Neural progenitor cell (in vitro differentiated cells): ENCODE results near the gene GAS2L3. TPM values are rescaled to one million over a fixed set of nuclear protein-coding genes. Genes with fewer than 3 reads are reported as not detected.

Experiments
- DNase-seq: peaks from one replicate; pipeline ENCODE4 v3.0.0-alpha.2; 2016; ENCODE audit warnings: low spot score
- H2AFZ ChIP-seq: fragments of 200-600 bp; sonication (generic); replicated peaks from 2 replicates; pipeline ENCODE4 v1.6.1; 2016; ENCODE audit warnings: antibody characterized with exemption
- H3F3A ChIP-seq: fragments of 200-600 bp; sonication (generic); 2 replicates; pipeline ENCODE4 v1.6.1; 2016; ENCODE audit warnings: antibody characterized with exemption, low read depth
- H3K27ac ChIP-seq: fragments of 200-600 bp; sonication (generic); 2 replicates; pipeline ENCODE4 v1.5.1; 2016; ENCODE audit warnings: mild to moderate bottlenecking
- H3K27me3 ChIP-seq: fragments of 200-600 bp; sonication (generic); 2 replicates; pipeline ENCODE4 v1.6.1; 2016; ENCODE audit warnings: mild to moderate bottlenecking, moderate library complexity
- H3K36me3 ChIP-seq: fragments of 200-600 bp; sonication (generic); 2 replicates; pipeline ENCODE4 v1.5.1; 2016
- H3K4me1 ChIP-seq: fragments of 200-600 bp; sonication (generic); 2 replicates; pipeline ENCODE4 v1.6.1; 2016; ENCODE audit warnings: mixed run types
- H3K4me2 ChIP-seq: fragments of 200-600 bp; sonication (generic); 2 replicates; pipeline ENCODE4 v1.6.1; 2016
- H3K4me3 ChIP-seq: fragments of 200-600 bp; sonication (generic); 2 replicates; pipeline ENCODE4 v1.5.1; 2016
- H3K79me2 ChIP-seq: fragments of 200-600 bp; sonication (generic); 2 replicates; pipeline ENCODE4 v1.6.1; 2016; ENCODE audit warnings: low read depth
- H3K9ac ChIP-seq: fragments of 200-600 bp; sonication (generic); 2 replicates; pipeline ENCODE4 v1.6.1; 2016
- H3K9me3 ChIP-seq: fragments of 200-600 bp; sonication (generic); 2 replicates; pipeline ENCODE4 v1.5.1; 2016; ENCODE audit warnings: low read depth
- H4K20me1 ChIP-seq: fragments of 200-600 bp; sonication (generic); 2 replicates; pipeline ENCODE4 v1.6.1; 2016; ENCODE audit warnings: low read depth
- H3K27ac Mint-ChIP-seq: 3 replicates; pipeline ENCODE4 v1.8.0; 2021; ENCODE audit warnings: mixed read lengths
- H3K27me3 Mint-ChIP-seq: 2 replicates; pipeline ENCODE4 v1.8.0; 2022; ENCODE audit warnings: low read depth, mild to moderate bottlenecking, inconsistent platforms, moderate library complexity, mixed read lengths; ENCODE audit not compliant: insufficient read depth
- H3K36me3 Mint-ChIP-seq: 3 replicates; pipeline ENCODE4 v1.8.0; 2021; ENCODE audit warnings: mixed read lengths
- H3K4me1 Mint-ChIP-seq: 3 replicates; pipeline ENCODE4 v1.8.0; 2021; ENCODE audit warnings: mixed read lengths
- H3K4me3 Mint-ChIP-seq: 3 replicates; pipeline ENCODE4 v1.8.0; 2021; ENCODE audit warnings: mild to moderate bottlenecking, moderate library complexity, mixed read lengths
- H3K9me3 Mint-ChIP-seq: 3 replicates; pipeline ENCODE4 v1.8.0; 2020; ENCODE audit warnings: mixed read lengths
- EZH2 ChIP-seq: fragments of 200-600 bp; sonication (generic); IDR thresholded peaks from 2 replicates; pipeline ENCODE4 v1.6.1; 2017; ENCODE audit warnings: antibody characterized with exemption, mild to moderate bottlenecking, moderate library complexity
- EZH2phosphoT487 ChIP-seq: fragments of 200-600 bp; sonication (generic); IDR thresholded peaks from 2 replicates; pipeline ENCODE4 v1.6.1; 2017; ENCODE audit warnings: antibody characterized with exemption
- total RNA-seq: library from RNA; depleted of rRNA; stranded (reverse); fragments of >200 nt; gene quantifications from 2 replicates; pipeline ENCODE4 v1.2.3, GENCODE V29; 2015; ENCODE audit warnings: low replicate concordance
- TF ChIP-seq, protein P1 (sequence below): fragments of 200-600 bp; sonication (generic); IDR thresholded peaks from 2 replicates; pipeline ENCODE4 v1.5.1; 2017; ENCODE audit warnings: antibody characterized with exemption, mild to moderate bottlenecking

Gene GAS2L3
- total RNA-seq, 1 donor from 2014 or later: 57.6 TPM

DNA sequence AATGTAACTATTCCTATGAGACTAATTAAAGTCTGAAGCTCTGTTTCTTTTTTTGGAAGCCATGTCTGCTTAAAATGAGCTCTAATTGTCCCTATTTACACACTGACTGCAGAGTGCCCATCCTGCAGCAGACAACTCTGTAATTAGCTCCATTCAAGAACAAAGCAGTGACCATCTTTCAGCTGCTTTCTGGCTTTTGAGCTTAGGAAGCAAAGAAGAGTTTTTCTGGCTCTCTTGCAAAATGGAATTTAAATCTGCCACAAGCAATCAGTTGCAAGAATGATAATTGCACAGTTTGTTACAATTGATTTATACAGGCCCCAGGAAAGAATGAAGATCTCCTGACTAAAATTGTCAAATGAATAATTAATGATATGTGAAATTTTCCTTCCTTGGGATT is 83.4 kb downstream of the GAS2L3 start:
- no peak overlapping the region for H3K4me3 ChIP-seq
- Mint-ChIP-seq H3K27me3 (no peaks in the 10 kb centered on the region), H3K4me3 (no peak overlapping the region), H3K9me3 (no peaks in the 10 kb centered on the region), H3K4me1 (no peaks in the 10 kb centered on the region), H3K27ac (no peak overlapping the region), H3K36me3 (no peaks in the 10 kb centered on the region)
- TF ChIP-seq, protein P1, sequence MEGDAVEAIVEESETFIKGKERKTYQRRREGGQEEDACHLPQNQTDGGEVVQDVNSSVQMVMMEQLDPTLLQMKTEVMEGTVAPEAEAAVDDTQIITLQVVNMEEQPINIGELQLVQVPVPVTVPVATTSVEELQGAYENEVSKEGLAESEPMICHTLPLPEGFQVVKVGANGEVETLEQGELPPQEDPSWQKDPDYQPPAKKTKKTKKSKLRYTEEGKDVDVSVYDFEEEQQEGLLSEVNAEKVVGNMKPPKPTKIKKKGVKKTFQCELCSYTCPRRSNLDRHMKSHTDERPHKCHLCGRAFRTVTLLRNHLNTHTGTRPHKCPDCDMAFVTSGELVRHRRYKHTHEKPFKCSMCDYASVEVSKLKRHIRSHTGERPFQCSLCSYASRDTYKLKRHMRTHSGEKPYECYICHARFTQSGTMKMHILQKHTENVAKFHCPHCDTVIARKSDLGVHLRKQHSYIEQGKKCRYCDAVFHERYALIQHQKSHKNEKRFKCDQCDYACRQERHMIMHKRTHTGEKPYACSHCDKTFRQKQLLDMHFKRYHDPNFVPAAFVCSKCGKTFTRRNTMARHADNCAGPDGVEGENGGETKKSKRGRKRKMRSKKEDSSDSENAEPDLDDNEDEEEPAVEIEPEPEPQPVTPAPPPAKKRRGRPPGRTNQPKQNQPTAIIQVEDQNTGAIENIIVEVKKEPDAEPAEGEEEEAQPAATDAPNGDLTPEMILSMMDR: no peak
- peak; percentile 23 for TF ChIP-seq EZH2phosphoT487
- H3K36me3 ChIP-seq: no peaks in the 10 kb centered on the region
- no peak overlapping the region for H2AFZ ChIP-seq
- H3K4me1 ChIP-seq: peaks cover 38% of the 10 kb centered on the region
- H3K9me3 ChIP-seq: no peaks in the 10 kb centered on the region
- no peaks in the 10 kb centered on the region for H3K27me3 ChIP-seq
- no peaks in the 10 kb centered on the region for H3K79me2 ChIP-seq
- no peaks in the 10 kb centered on the region for H4K20me1 ChIP-seq
- peak; percentile 67 for DNase-seq
- H3K4me2 ChIP-seq: peak overlapping the region; percentile 57
- H3F3A ChIP-seq: peaks cover 9% of the 10 kb centered on the region
- H3K27ac ChIP-seq: peak overlapping the region; percentile 55
- no peak overlapping the region for H3K9ac ChIP-seq

- Histone ChIP-seq H3K4me3 (no peak overlapping the region), H3K4me2 (peak overlapping the region; percentile 25), H3K9me3 (no peaks in the 10 kb centered on the region), H3K79me2 (no peaks in the 10 kb centered on the region), H3K27ac (no peak overlapping the region), H3K36me3 (no peaks in the 10 kb centered on the region), H3F3A (peaks cover 9% of the 10 kb centered on the region), H3K4me1 (peaks cover 28% of the 10 kb centered on the region), H3K9ac (no peak overlapping the region), H4K20me1 (no peaks in the 10 kb centered on the region), H2AFZ (no peak overlapping the region), H3K27me3 (no peaks in the 10 kb centered on the region)
- Mint-ChIP-seq H3K4me3 (no peak overlapping the region), H3K9me3 (no peaks in the 10 kb centered on the region), H3K36me3 (no peaks in the 10 kb centered on the region), H3K27me3 (no peaks in the 10 kb centered on the region), H3K4me1 (no peaks in the 10 kb centered on the region), H3K27ac (no peak overlapping the region)
- DNase-seq: no peak
- TF ChIP-seq, protein P1: no peak
- TF ChIP-seq EZH2phosphoT487: no peak
- TF ChIP-seq EZH2: no peak
Observed at GRCh38 chr12:100661300-100661951, 87.9 kb downstream of the GAS2L3 start.

GRCh38 chr12:100666588-100666987 is 93.1 kb downstream of the GAS2L3 start:
- Histone ChIP-seq H3F3A (no peaks in the 10 kb centered on the region), H3K9ac (no peak overlapping the region), H2AFZ (no peak overlapping the region), H3K9me3 (no peaks in the 10 kb centered on the region), H3K4me1 (peaks cover 2% of the 10 kb centered on the region), H3K27ac (no peak overlapping the region), H3K4me2 (no peak overlapping the region), H3K36me3 (no peaks in the 10 kb centered on the region), H4K20me1 (no peaks in the 10 kb centered on the region), H3K4me3 (no peak overlapping the region), H3K27me3 (no peaks in the 10 kb centered on the region), H3K79me2 (no peaks in the 10 kb centered on the region)
- peaks cover under 1% of the 10 kb centered on the region for H3K27me3 Mint-ChIP-seq
- no peak overlapping the region for H3K4me3 Mint-ChIP-seq
- no peaks in the 10 kb centered on the region for H3K36me3 Mint-ChIP-seq
- H3K27ac Mint-ChIP-seq: no peak overlapping the region
- TF ChIP-seq, protein P1: peak; percentile 4
- TF ChIP-seq EZH2 (no peak), EZH2phosphoT487 (no peak)
- H3K4me1 Mint-ChIP-seq: peaks cover 10% of the 10 kb centered on the region
- DNase-seq: peak; percentile 31
- no peaks in the 10 kb centered on the region for H3K9me3 Mint-ChIP-seq
